Caco-2 (cell line): Measurements from ENCODE around the gene STAMBP. TPM values are rescaled to one million over a fixed set of nuclear protein-coding genes. Genes with fewer than 3 reads are reported as not detected.
A peak's percentile ranks its signal among the peaks of the same experiment; 100 is the strongest.

Experiments
- BruUV-seq: library from RNA; stranded (reverse); fragments of 400-500 nt; replicated peaks from 2 replicates; lab custom pipeline; 2021; lab: Mats Ljungman, UMichigan
- CTCF ChIA-PET: fragments of 300-600 bp; sonication (Branson Sonifier 250); formaldehyde crosslinking; loops from one replicate; lab custom pipeline; 2022; ENCODE audit warnings: antibody characterized with exemption; lab: Charles Lee
- POLR2A ChIA-PET: fragments of 300-600 bp; sonication (Branson Sonifier 250); formaldehyde crosslinking; loops from one replicate; lab custom pipeline; 2022; ENCODE audit warnings: antibody characterized with exemption; lab: Charles Lee
- DNase-seq, 2 experiments: peaks; one replicate each; pipeline versions ENCODE4 v3.0.0 to v3.0.0-alpha.2; 2020 to 2022
- H3K27me3 ChIP-seq: replicated peaks from 2 replicates; pipeline ENCODE4 v1.6.0; 2011; ENCODE audit warnings: low read length; ENCODE audit not compliant: control insufficient read depth, insufficient read depth
- H3K36me3 ChIP-seq: 2 replicates; pipeline ENCODE4 v1.5.1; 2011; ENCODE audit warnings: low read length; ENCODE audit not compliant: control insufficient read depth, insufficient read depth
- H3K4me1 ChIP-seq: fragments of 250-450 bp; sonication (Bioruptor Pico); 2 replicates; pipeline ENCODE4 v1.5.1; 2020; ENCODE audit warnings: mild to moderate bottlenecking
- H3K4me3 ChIP-seq: 2 replicates; pipeline ENCODE4 v1.5.1; 2011; ENCODE audit warnings: low read depth, mild to moderate bottlenecking, control low read depth, low read length
- H3K9me3 ChIP-seq: fragments of 250-450 bp; sonication (Bioruptor Pico); 2 replicates; pipeline ENCODE4 v1.5.1; 2020; ENCODE audit warnings: mild to moderate bottlenecking, moderate library complexity
- H3K27ac Mint-ChIP-seq: one replicate; pipeline ENCODE4 v1.8.0; 2022; ENCODE audit warnings: mixed read lengths; ENCODE audit not compliant: unreplicated experiment
- H3K27me3 Mint-ChIP-seq: one replicate; pipeline ENCODE4 v1.8.0; 2022; ENCODE audit warnings: mixed read lengths; ENCODE audit not compliant: insufficient read depth, unreplicated experiment
- H3K36me3 Mint-ChIP-seq: one replicate; pipeline ENCODE4 v1.8.0; 2022; ENCODE audit warnings: mild to moderate bottlenecking, mixed read lengths; ENCODE audit not compliant: insufficient read depth, unreplicated experiment
- H3K4me1 Mint-ChIP-seq: one replicate; pipeline ENCODE4 v1.8.0; 2022; ENCODE audit warnings: low read depth, mixed read lengths; ENCODE audit not compliant: unreplicated experiment
- H3K4me3 Mint-ChIP-seq: one replicate; pipeline ENCODE4 v1.8.0; 2022; ENCODE audit warnings: mild to moderate bottlenecking, moderate library complexity, mixed read lengths; ENCODE audit not compliant: unreplicated experiment
- H3K9me3 Mint-ChIP-seq: one replicate; pipeline ENCODE4 v1.8.0; 2022; ENCODE audit warnings: mixed read lengths; ENCODE audit not compliant: unreplicated experiment
- CTCF ChIP-seq, 2 experiments: fragments of 200-600 bp in 1 of 2; IDR thresholded peaks; 1 replicate in 1 of 2; 2 replicates in 1 of 2; pipeline versions ENCODE4 v1.5.1 to v1.8.0; 2011 to 2022; ENCODE audit warnings: antibody characterized with exemption in 1 of 2, control low read depth in 1 of 2, inconsistent platforms in 1 of 2, low read depth in 1 of 2, low read length in 1 of 2, mild to moderate bottlenecking in 1 of 2, moderate library complexity in 1 of 2; ENCODE audit not compliant: insufficient read depth in 1 of 2, severe bottlenecking in 1 of 2, unreplicated experiment in 1 of 2
- intact Hi-C: fragments of 100-400 bp; cut with micrococcal nuclease; formaldehyde crosslinking; loops from one replicate; pipeline ENCODE4 v1.10.0; 2022; ENCODE audit not compliant: unreplicated experiment
- total RNA-seq: library from RNA; stranded (reverse); gene quantifications from 2 replicates; pipeline ENCODE4 v1.2.3, GENCODE V29; 2022

STAMBP gene
- total RNA-seq, 1 experiment from 2014 or later: 49.8 TPM

GRCh38 chr2:73894877-73895276 is 66.1 kb downstream of the STAMBP start:
- H3K36me3 ChIP-seq: no peaks in the 10 kb centered on the region
- CTCF ChIA-PET: interaction anchor here (0.7 kb wide), 1 partner anchor 13 kb away, joined by 3 read pairs; no protein-coding TSS in a partner anchor
- BruUV-seq: no TSS peak
- H3K4me1 ChIP-seq: no peaks in the 10 kb centered on the region
- H3K9me3 ChIP-seq: no peaks in the 10 kb centered on the region
- H3K27me3 ChIP-seq: no peaks in the 10 kb centered on the region
- Mint-ChIP-seq H3K27ac (peak overlapping the region; percentile 9), H3K27me3 (peaks cover 2% of the 10 kb centered on the region), H3K4me3 (no peak overlapping the region), H3K4me1 (no peaks in the 10 kb centered on the region), H3K9me3 (no peaks in the 10 kb centered on the region), H3K36me3 (no peaks in the 10 kb centered on the region)
- TF ChIP-seq CTCF (IDR thresholded peaks at IDR 0.05; ENCODE audit: insufficient read depth in 1 of 2, low read depth in 1 of 2, low read length in 1 of 2, severe bottlenecking in 1 of 2, unreplicated experiment in 1 of 2): no peak
- POLR2A ChIA-PET: no interaction called here
- H3K4me3 ChIP-seq: no peak overlapping the region
- intact Hi-C loops: no loop called here
- DNase-seq: no peak

DNA sequence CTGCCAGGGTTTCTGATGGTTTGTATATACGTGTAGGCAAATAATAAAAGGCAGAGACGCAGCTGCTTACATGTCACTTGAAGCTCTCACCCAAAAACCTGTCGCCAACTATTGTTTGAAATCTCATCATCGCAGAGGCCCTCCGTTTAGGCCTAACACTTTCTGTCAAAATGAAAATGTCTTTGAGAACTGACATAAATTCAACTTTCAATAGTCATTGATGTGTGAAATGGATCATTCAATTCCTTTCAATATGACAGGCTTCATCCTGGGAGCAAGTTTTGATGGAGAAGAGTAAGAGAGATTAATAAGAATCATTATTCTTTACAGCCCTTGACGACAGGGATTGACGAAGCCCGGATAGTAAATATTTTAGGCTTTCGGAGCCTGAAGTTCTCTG is 66.7 kb downstream of the STAMBP start:
- Histone ChIP-seq H3K4me1 (no peaks in the 10 kb centered on the region), H3K4me3 (no peak overlapping the region), H3K9me3 (no peaks in the 10 kb centered on the region), H3K27me3 (no peaks in the 10 kb centered on the region), H3K36me3 (no peaks in the 10 kb centered on the region)
- Mint-ChIP-seq H3K4me1 (no peaks in the 10 kb centered on the region), H3K27me3 (no peaks in the 10 kb centered on the region), H3K27ac (no peak overlapping the region), H3K9me3 (no peaks in the 10 kb centered on the region), H3K4me3 (no peak overlapping the region), H3K36me3 (no peaks in the 10 kb centered on the region)
- POLR2A ChIA-PET: interaction anchor here (0.6 kb wide), 1 partner anchor 283 kb away, joined by 7 read pairs; the partner anchor contains the start of gene MOB1A
- DNase-seq: no peak
- CTCF ChIA-PET: no interaction called here
- no TSS peak for BruUV-seq
- intact Hi-C loops: no loop called here
- TF ChIP-seq CTCF (IDR thresholded peaks at IDR 0.05; ENCODE audit: insufficient read depth in 1 of 2, low read depth in 1 of 2, low read length in 1 of 2, severe bottlenecking in 1 of 2, unreplicated experiment in 1 of 2): no peak

DNA sequence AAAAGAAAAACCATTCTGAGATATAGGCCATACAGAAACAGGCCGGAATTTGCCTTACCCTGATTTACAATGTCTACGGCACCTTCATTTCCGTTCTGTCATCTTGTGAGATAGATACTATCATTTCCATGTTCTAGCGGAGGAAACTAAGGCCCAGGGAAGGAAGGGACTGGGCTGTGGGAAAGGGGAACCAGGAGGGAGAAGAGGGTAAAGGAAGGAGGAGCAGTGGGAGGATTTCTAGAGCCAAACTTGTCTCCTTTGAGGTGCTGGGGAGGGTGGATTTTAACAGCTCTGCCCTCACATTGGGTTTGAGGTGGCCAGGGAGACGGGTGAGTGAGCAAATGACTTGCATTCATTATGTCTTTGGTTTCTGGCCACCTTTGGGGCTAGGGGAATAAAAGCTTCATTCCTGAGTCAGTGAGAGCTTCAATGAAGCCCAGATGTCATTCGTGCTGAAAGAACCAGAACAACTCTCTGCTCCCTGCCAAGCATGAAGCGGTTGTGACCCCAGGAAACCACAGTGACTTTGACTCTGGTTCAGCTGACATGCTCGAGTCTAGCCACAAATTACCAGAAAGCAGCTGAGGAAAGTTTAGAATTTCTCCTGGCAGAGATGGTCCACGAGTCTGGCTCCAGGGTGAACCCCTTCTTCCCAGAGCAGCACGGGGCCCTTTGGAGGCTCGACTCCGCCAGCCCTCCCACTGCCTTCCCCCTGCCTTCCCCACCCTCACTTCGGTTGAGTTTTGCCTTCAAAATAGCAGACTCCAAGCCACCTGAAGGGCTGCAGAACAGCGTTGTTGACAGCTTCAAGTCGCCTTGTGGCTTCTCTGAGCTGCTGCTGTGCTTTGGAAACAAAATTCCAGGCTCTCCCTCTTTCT is 67.8 kb downstream of the STAMBP start:
- Histone ChIP-seq H3K4me1 (no peaks in the 10 kb centered on the region), H3K9me3 (no peaks in the 10 kb centered on the region), H3K36me3 (no peaks in the 10 kb centered on the region), H3K4me3 (no peak overlapping the region), H3K27me3 (no peaks in the 10 kb centered on the region)
- ChIA-PET CTCF (no interaction called here), POLR2A (interaction anchor here (0.6 kb wide), 1 partner anchor 282 kb away, joined by 7 read pairs; the partner anchor contains the start of gene MOB1A)
- no peak for DNase-seq
- Mint-ChIP-seq H3K27me3 (no peaks in the 10 kb centered on the region), H3K9me3 (no peaks in the 10 kb centered on the region), H3K4me1 (no peaks in the 10 kb centered on the region), H3K27ac (no peak overlapping the region), H3K36me3 (no peaks in the 10 kb centered on the region), H3K4me3 (no peak overlapping the region)
- intact Hi-C loops: no loop called here
- no peak for TF ChIP-seq CTCF (IDR thresholded peaks at IDR 0.05; ENCODE audit: insufficient read depth in 1 of 2, low read depth in 1 of 2, low read length in 1 of 2, severe bottlenecking in 1 of 2, unreplicated experiment in 1 of 2)
- no TSS peak for BruUV-seq
